ENCODE results near the gene FHDC1. TPM values are rescaled to one million over a fixed set of nuclear protein-coding genes. Genes with fewer than 3 reads are reported as not detected.

Gene FHDC1
- total and polyA plus RNA-seq, 10 of the 15 experiments (the other 5 are each of a cell fraction or from before 2014, with no cell fraction given): 0.04 to 0.12 (median 0.06) TPM; not detected in 3

DNA sequence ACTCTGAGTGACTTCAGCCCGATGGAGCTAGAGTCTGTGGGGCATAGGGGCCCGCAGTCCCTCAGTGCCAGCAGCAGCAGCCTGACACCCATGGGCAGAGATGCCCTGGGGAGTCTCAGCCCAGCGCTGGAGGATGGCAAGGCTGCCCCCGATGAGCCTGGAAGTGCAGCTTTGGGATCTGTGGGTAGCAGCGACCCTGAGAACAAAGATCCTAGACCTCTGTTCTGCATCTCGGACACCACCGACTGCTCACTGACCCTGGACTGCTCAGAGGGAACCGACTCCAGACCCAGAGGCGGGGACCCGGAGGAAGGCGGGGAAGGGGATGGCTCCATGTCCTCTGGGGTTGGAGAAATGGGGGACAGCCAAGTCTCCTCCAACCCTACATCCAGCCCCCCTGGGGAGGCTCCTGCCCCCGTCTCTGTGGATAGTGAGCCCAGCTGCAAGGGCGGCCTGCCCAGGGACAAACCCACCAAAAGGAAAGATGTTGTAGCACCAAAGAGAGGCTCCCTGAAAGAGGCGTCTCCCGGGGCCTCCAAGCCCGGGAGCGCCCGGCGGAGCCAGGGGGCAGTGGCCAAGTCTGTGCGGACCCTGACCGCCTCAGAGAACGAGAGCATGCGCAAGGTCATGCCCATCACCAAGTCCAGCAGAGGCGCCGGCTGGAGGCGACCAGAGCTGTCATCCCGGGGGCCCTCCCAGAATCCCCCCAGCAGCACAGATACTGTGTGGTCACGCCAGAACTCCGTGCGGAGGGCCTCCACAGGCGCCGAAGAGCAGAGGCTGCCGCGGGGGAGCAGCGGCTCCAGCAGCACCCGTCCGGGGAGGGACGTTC is 39.5 kb downstream of the FHDC1 start:
- no peaks in the 10 kb centered on the region; a peak in 2 of 4 replicates for H3K27me3 ChIP-seq (replicated peaks in 1 of 2; ENCODE audit: control insufficient read depth in 2 of 2, insufficient read depth in 2 of 2, low read length in 1 of 2)
- no peaks in the 10 kb centered on the region for H3K79me2 ChIP-seq (ENCODE audit: control insufficient read depth, insufficient read depth, low read length)
- H4K20me1 ChIP-seq (ENCODE audit: control insufficient read depth, insufficient read depth): no peaks in the 10 kb centered on the region
- no peak for DNase-seq (ENCODE audit: low read depth, low spot score)
- CTCF ChIA-PET: no interaction called here
- no peak overlapping the region for H3K9ac ChIP-seq (ENCODE audit: control insufficient read depth, insufficient read depth, low read length)
- POLR2A ChIA-PET: no interaction called here
- no peak for FAIRE-seq
- TF ChIP-seq, protein P1, sequence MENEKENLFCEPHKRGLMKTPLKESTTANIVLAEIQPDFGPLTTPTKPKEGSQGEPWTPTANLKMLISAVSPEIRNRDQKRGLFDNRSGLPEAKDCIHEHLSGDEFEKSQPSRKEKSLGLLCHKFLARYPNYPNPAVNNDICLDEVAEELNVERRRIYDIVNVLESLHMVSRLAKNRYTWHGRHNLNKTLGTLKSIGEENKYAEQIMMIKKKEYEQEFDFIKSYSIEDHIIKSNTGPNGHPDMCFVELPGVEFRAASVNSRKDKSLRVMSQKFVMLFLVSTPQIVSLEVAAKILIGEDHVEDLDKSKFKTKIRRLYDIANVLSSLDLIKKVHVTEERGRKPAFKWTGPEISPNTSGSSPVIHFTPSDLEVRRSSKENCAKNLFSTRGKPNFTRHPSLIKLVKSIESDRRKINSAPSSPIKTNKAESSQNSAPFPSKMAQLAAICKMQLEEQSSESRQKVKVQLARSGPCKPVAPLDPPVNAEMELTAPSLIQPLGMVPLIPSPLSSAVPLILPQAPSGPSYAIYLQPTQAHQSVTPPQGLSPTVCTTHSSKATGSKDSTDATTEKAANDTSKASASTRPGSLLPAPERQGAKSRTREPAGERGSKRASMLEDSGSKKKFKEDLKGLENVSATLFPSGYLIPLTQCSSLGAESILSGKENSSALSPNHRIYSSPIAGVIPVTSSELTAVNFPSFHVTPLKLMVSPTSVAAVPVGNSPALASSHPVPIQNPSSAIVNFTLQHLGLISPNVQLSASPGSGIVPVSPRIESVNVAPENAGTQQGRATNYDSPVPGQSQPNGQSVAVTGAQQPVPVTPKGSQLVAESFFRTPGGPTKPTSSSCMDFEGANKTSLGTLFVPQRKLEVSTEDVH (IDR thresholded peaks at IDR 0.05; ENCODE audit: low read depth, partially characterized antibody): no peak
- TF ChIP-seq SIX5 (IDR thresholded peaks at IDR 0.05; ENCODE audit: low read depth, low read length, severe bottlenecking): no peak
- no peak for TF ChIP-seq WRNIP1 (IDR thresholded peaks at IDR 0.05; ENCODE audit: borderline replicate concordance, low read depth, low read length)
- no peak for TF ChIP-seq RFX5 (IDR thresholded peaks at IDR 0.05; ENCODE audit: low read depth, low read length)
- TF ChIP-seq DPF2 (IDR thresholded peaks at IDR 0.05): no peak
- TF ChIP-seq CHD2 (IDR thresholded peaks at IDR 0.05; ENCODE audit: borderline replicate concordance, low read depth, low read length): no peak
- RAD21 ChIA-PET (ENCODE audit: unreplicated experiment): no interaction called here
- SMC1A ChIA-PET (ENCODE audit: uncharacterized antibody, unreplicated experiment): no interaction called here
- ATAC-seq: no peak
- in situ Hi-C loops (cut with MboI) (no loop called here), intact Hi-C loops (cut with micrococcal nuclease; ENCODE audit: unreplicated experiment) (no loop called here)
- H3K4me3 ChIP-seq: no peak overlapping the region
- H3K27ac ChIP-seq (ENCODE audit: control insufficient read depth, insufficient read depth): no peak overlapping the region
- no peaks in the 10 kb centered on the region for H3K9me3 ChIP-seq (replicated peaks; ENCODE audit: control insufficient read depth, insufficient read depth, low read length)
- WGBS (ENCODE audit: insufficient coverage, insufficient replicate concordance, low lambda C conversion rate, missing lambda C conversion rate): 60% methylated on average over 37 of the region's 38 CpGs
- no TSS peak for BruUV-seq (replicated peaks)
- H3K4me2 ChIP-seq (ENCODE audit: control insufficient read depth, insufficient read depth): no peak overlapping the region
- no peaks in the 10 kb centered on the region for H3K4me1 ChIP-seq (ENCODE audit: control insufficient read depth, insufficient read depth, low read length)
- no peaks in the 10 kb centered on the region for H3K36me3 ChIP-seq (ENCODE audit: control insufficient read depth in 2 of 2, insufficient read depth in 2 of 2, low read length in 1 of 2)
- H2AFZ ChIP-seq (ENCODE audit: control insufficient read depth, low read depth, low read length): no peak overlapping the region
